B cell (primary cell): ENCODE measurements around the gene AUTS2. TPM values are rescaled to one million over a fixed set of nuclear protein-coding genes. Genes with fewer than 3 reads are reported as not detected.

ENCODE experiments used
- ATAC-seq: fragments of 200-7000 bp; cut with Tn5 transposase; one replicate; pipeline ENCODE4 v1.10.0; 2021; ENCODE audit warnings: low read depth, mild to moderate bottlenecking, moderate number of reproducible peaks, moderate library complexity
- CTCF ChIA-PET: fragments of 350-600 bp; sonication (Branson Sonifier 250); formaldehyde crosslinking; loops from one replicate; lab custom pipeline; 2021; ENCODE audit warnings: antibody characterized with exemption, inconsistent platforms; lab: Charles Lee
- POLR2A ChIA-PET: fragments of 350-600 bp; sonication (Branson Sonifier 250); formaldehyde crosslinking; loops from one replicate; lab custom pipeline; 2021; ENCODE audit warnings: antibody characterized with exemption; lab: Charles Lee
- DNase-seq: peaks from one replicate; pipeline ENCODE4 v3.0.0; 2013
- H2AFZ ChIP-seq: 2 replicates; pipeline ENCODE4 v1.6.1; 2012; ENCODE audit warnings: mild to moderate bottlenecking, low read depth, low read length; ENCODE audit not compliant: insufficient read depth, poor library complexity, severe bottlenecking
- H3K27ac ChIP-seq, 2 donors: 1 replicate in 1 of 2; 2 replicates in 1 of 2; pipeline ENCODE4 v1.5.1; 2012 to 2013; ENCODE audit warnings: low read length in 2 of 2, mild to moderate bottlenecking in 2 of 2, moderate library complexity in 1 of 2
- H3K27me3 ChIP-seq, 4 experiments: fragments of 200-600 bp in 1 of 4; sonication (generic) in 1 of 4; replicated peaks in 1 of 4; 1 replicate in 2 of 4; 2 replicates in 2 of 4; pipeline versions ENCODE4 v1.6.1 to v1.7.0; 2013 to 2016; ENCODE audit warnings: low read length in 3 of 4, mild to moderate bottlenecking in 2 of 4, mixed read lengths in 1 of 4, moderate library complexity in 1 of 4; ENCODE audit not compliant: insufficient read depth in 4 of 4, control insufficient read depth in 3 of 4; ENCODE audit errors: control extremely low read depth in 1 of 4
- H3K36me3 ChIP-seq, 2 experiments: replicated peaks in 1 of 2; 1 replicate in 1 of 2; 2 replicates in 1 of 2; pipeline versions ENCODE4 v1.6.1 to v1.7.1; 2013; ENCODE audit warnings: low read length in 1 of 2; ENCODE audit not compliant: insufficient read depth in 2 of 2, control insufficient read depth in 1 of 2; ENCODE audit errors: control extremely low read depth in 1 of 2, extremely low read depth in 1 of 2
- H3K4me1 ChIP-seq, 2 donors: fragments of 200-600 bp in 1 of 2; sonication (generic) in 1 of 2; 1 replicate in 1 of 2; 2 replicates in 1 of 2; pipeline versions ENCODE4 v1.5.1 to v1.6.1; 2013 to 2017; ENCODE audit warnings: low read length in 2 of 2; ENCODE audit not compliant: control insufficient read depth in 2 of 2, insufficient read depth in 2 of 2
- H3K4me2 ChIP-seq: replicated peaks from 2 replicates; pipeline ENCODE3; 2012; ENCODE audit warnings: mild to moderate bottlenecking, low read depth, low read length; ENCODE audit not compliant: poor library complexity, severe bottlenecking
- H3K4me3 ChIP-seq, 5 experiments: fragments of 200-600 bp in 1 of 5; sonication (generic) in 1 of 5; 1 replicate in 3 of 5; 2 replicates in 2 of 5; pipeline versions ENCODE4 v1.5.1 to v1.7.0; 2011 to 2016; ENCODE audit warnings: low read length in 4 of 5, mild to moderate bottlenecking in 4 of 5, low read depth in 2 of 5, control low read depth in 1 of 5, moderate library complexity in 1 of 5; ENCODE audit not compliant: insufficient read depth in 1 of 5; ENCODE audit errors: control extremely low read depth in 1 of 5, extremely low read depth in 1 of 5
- H3K79me2 ChIP-seq: fragments of 200-600 bp; sonication (generic); one replicate; pipeline ENCODE4 v1.6.0; 2016; ENCODE audit warnings: low read length; ENCODE audit not compliant: control insufficient read depth, insufficient read depth
- H3K9ac ChIP-seq: fragments of 200-600 bp; sonication (generic); 2 replicates; pipeline ENCODE4 v1.6.1; 2017; ENCODE audit warnings: mild to moderate bottlenecking, low read length, moderate library complexity
- H3K9me3 ChIP-seq, 3 donors: one replicate each; pipeline versions ENCODE4 v1.6.1 to v1.7.1; 2013; ENCODE audit warnings: low read length in 2 of 3; ENCODE audit not compliant: control insufficient read depth in 2 of 3, insufficient read depth in 1 of 3; ENCODE audit errors: control extremely low read depth in 1 of 3
- H4K20me1 ChIP-seq: 2 replicates; pipeline ENCODE4 v1.6.0; 2012; ENCODE audit warnings: mild to moderate bottlenecking, low read length; ENCODE audit not compliant: insufficient read depth, control insufficient read depth, poor library complexity, severe bottlenecking
- H3K27ac Mint-ChIP-seq: one replicate; pipeline ENCODE4 v1.8.0; 2021; ENCODE audit warnings: mixed read lengths
- H3K27me3 Mint-ChIP-seq: one replicate; pipeline ENCODE4 v1.8.0; 2021; ENCODE audit warnings: mixed read lengths
- H3K4me1 Mint-ChIP-seq: one replicate; pipeline ENCODE4 v1.8.0; 2021; ENCODE audit warnings: mixed read lengths
- H3K4me3 Mint-ChIP-seq: one replicate; pipeline ENCODE4 v1.8.0; 2021; ENCODE audit warnings: mixed read lengths
- H3K9me3 Mint-ChIP-seq: one replicate; pipeline ENCODE4 v1.8.0; 2022; ENCODE audit warnings: mixed read lengths; ENCODE audit not compliant: insufficient read depth
- CTCF ChIP-seq: fragments of 200-600 bp; IDR thresholded peaks from one replicate; pipeline ENCODE4 v1.8.0; 2022; ENCODE audit warnings: antibody characterized with exemption, mild to moderate bottlenecking
- EZH2 ChIP-seq: IDR thresholded peaks from 2 replicates; pipeline ENCODE4 v1.6.1; 2012; ENCODE audit warnings: borderline replicate concordance, low read depth, mild to moderate bottlenecking, moderate library complexity, low read length; ENCODE audit not compliant: insufficient read depth, poor library complexity, severe bottlenecking
- WGBS: methylation state at CpG from one replicate; pipeline ENCODE4 v1.1.5; 2013; ENCODE audit warnings: missing lambda C conversion rate; ENCODE audit not compliant: insufficient coverage; 5-methylcytosine and 5-hydroxymethylcytosine counted together
- intact Hi-C: fragments of 100-400 bp; cut with micrococcal nuclease; formaldehyde crosslinking; loops from one replicate; pipeline ENCODE4 v1.10.0; 2022
- polyA plus RNA-seq: library from polyadenylated mRNA; depleted of rRNA; stranded (reverse); fragments of >200 nt; gene quantifications from 2 replicates; pipeline ENCODE4 v1.2.3, GENCODE V29; 2012
- total RNA-seq, 2 donors: library from RNA; stranded (reverse); fragments of 120-200 nt in 1 of 2; gene quantifications; 1 replicate in 1 of 2; 2 replicates in 1 of 2; pipeline versions ENCODE4 v1.2.3 to v1.2.4, GENCODE V29; 2013 to 2022

AUTS2 gene
- total and polyA plus RNA-seq, 2 donors (not counting 1 experiment from before 2014, with no cell fraction given), result 22.3 to 35.0 TPM

GRCh38 chr7:70446448-70447143 is 848.3 kb downstream of the AUTS2 start:
- H3K4me3 ChIP-seq, result no peak overlapping the region
- peaks cover 0 to 6% of the 10 kb centered on the region in 2 donors for H3K4me1 ChIP-seq
- no peaks in the 10 kb centered on the region for H3K9me3 Mint-ChIP-seq
- no peaks in the 10 kb centered on the region for H3K27me3 Mint-ChIP-seq
- no peak overlapping the region for H3K9ac ChIP-seq
- ChIA-PET POLR2A (no interaction called here), CTCF (no interaction called here)
- no peak overlapping the region for H3K4me3 Mint-ChIP-seq
- H2AFZ ChIP-seq, result no peak overlapping the region
- H4K20me1 ChIP-seq, result no peaks in the 10 kb centered on the region
- H3K27ac Mint-ChIP-seq, result no peak overlapping the region
- TF ChIP-seq CTCF (no peak), EZH2 (no peak)
- 96% methylated on average over 13 of the region's 13 CpGs for WGBS
- H3K27ac ChIP-seq, result no peak overlapping the region
- H3K36me3 ChIP-seq, result no peaks in the 10 kb centered on the region
- no peaks in the 10 kb centered on the region for H3K79me2 ChIP-seq
- peaks cover 12% of the 10 kb centered on the region for H3K4me1 Mint-ChIP-seq
- no peak overlapping the region for H3K4me2 ChIP-seq
- ATAC-seq (no peak), DNase-seq (no peak)
- H3K27me3 ChIP-seq, result no peaks in the 10 kb centered on the region
- H3K9me3 ChIP-seq, result no peaks in the 10 kb centered on the region
- intact Hi-C loops, result no loop called here

GRCh38 chr7:70448312-70448906 is 850.1 kb downstream of the AUTS2 start:
- no peaks in the 10 kb centered on the region for H3K79me2 ChIP-seq
- intact Hi-C loops, result no loop called here
- H3K4me1 Mint-ChIP-seq, result peaks cover 6% of the 10 kb centered on the region
- ChIA-PET CTCF (no interaction called here), POLR2A (no interaction called here)
- H3K36me3 ChIP-seq, result no peaks in the 10 kb centered on the region
- H3K4me3 ChIP-seq, result no peak overlapping the region
- no peak overlapping the region for H3K4me3 Mint-ChIP-seq
- ATAC-seq (no peak), DNase-seq (no peak)
- no peaks in the 10 kb centered on the region for H3K27me3 Mint-ChIP-seq
- TF ChIP-seq EZH2, result no peak
- H3K4me1 ChIP-seq, result no peaks in the 10 kb centered on the region
- no peak overlapping the region for H3K9ac ChIP-seq
- H3K9me3 Mint-ChIP-seq, result no peaks in the 10 kb centered on the region
- H3K27me3 ChIP-seq, result no peaks in the 10 kb centered on the region
- no peak overlapping the region for H3K27ac ChIP-seq
- H3K27ac Mint-ChIP-seq, result no peak overlapping the region
- H3K9me3 ChIP-seq, result no peaks in the 10 kb centered on the region
- H2AFZ ChIP-seq, result no peak overlapping the region
- no peak overlapping the region for H3K4me2 ChIP-seq
- H4K20me1 ChIP-seq, result no peaks in the 10 kb centered on the region
- WGBS, result no CpG with 5 or more reads among the region's 4 CpGs
